DND-41 (cell line): Measurements from ENCODE around the gene SCUBE1.

Experiments used
- CTCF ChIP-seq: IDR thresholded peaks from 2 replicates; pipeline ENCODE4 v1.5.1; 2012; ENCODE audit warnings: borderline replicate concordance, low read length, moderate library complexity, mild to moderate bottlenecking; ENCODE audit not compliant: poor library complexity, severe bottlenecking; ENCODE audit errors: extremely low read depth
- EZH2 ChIP-seq: IDR thresholded peaks from 3 replicates; pipeline ENCODE4 v1.6.1; 2012; ENCODE audit warnings: borderline replicate concordance, low read depth, mild to moderate bottlenecking, moderate library complexity, low read length, inconsistent platforms; ENCODE audit not compliant: severe bottlenecking

DNA sequence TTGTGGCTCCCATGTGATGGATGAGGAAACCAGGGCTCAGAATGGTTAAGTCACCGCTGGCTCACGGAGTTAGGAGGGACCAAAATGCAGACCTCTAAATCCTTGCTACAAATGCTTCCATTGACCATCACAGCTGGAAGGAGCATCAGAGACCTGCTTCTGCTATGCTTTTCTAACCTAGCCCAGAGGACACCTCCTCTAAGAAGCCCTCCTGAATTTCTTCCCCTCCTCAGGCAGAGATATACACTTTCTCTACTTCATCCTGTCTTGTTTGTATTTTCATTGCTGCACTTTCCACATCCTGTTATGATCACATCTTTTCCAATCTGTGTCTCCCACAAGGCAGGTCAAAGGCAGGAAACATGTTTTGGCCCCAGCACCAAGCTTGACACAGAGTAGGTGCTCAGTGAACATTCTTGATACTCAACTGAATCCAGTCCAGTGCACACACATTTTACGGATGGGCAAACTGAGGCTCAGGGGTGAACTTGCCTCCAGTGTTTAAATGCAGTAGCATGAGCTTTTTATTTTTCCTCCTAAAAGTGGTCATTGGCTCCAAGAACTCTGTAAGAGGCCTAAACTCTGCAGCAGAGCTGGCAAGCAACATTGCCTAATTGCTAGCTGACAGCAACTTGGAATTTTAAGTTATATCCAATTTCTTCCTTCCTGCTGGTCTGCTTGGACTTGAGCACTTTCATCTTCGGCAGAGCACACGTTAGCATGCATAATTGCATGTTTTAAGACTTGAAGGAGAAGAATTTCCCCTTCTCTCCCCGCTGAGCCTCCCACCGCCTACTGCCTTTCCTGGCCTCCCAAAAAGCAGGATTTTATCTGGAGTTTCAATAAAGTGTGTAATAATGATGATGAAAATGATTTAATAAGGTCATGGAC lies 12.7 kb downstream of the SCUBE1 start:
- TF ChIP-seq CTCF = no peak
- no peak for TF ChIP-seq EZH2
